OCI-LY7 (cell line): ENCODE data around the gene SLC25A31. TPM values are rescaled to one million over a fixed set of nuclear protein-coding genes. Genes with fewer than 3 reads are reported as not detected.

Experiments
- BruUV-seq: library from RNA; stranded (reverse); fragments of 400-500 nt; replicated peaks from 2 replicates; lab custom pipeline; 2021; lab: Mats Ljungman, UMichigan
- CTCF ChIA-PET: fragments of 300-600 bp; sonication (Branson Sonifier 250); formaldehyde crosslinking; loops from one replicate; lab custom pipeline; 2022; ENCODE audit warnings: antibody characterized with exemption; ENCODE audit not compliant: unreplicated experiment; lab: Charles Lee
- POLR2A ChIA-PET: fragments of 300-600 bp; sonication (Branson Sonifier 250); formaldehyde crosslinking; loops from one replicate; lab custom pipeline; 2022; ENCODE audit warnings: antibody characterized with exemption; lab: Charles Lee
- DNase-seq: peaks from one replicate; pipeline ENCODE4 v3.0.0-alpha.2; 2015; ENCODE audit warnings: low spot score
- H2AFZ ChIP-seq: fragments of 200-600 bp; sonication (generic), shearing (Covaris generic); 2 replicates; pipeline ENCODE4 v1.6.1; 2014; ENCODE audit warnings: mild to moderate bottlenecking, antibody characterized with exemption, low read length, moderate library complexity
- H3K27ac ChIP-seq: fragments of 200-600 bp; sonication (generic); 2 replicates; pipeline ENCODE4 v1.5.1; 2014; ENCODE audit warnings: mixed run types, low read depth, mild to moderate bottlenecking, moderate library complexity, low read length, inconsistent platforms; ENCODE audit not compliant: poor library complexity, severe bottlenecking
- H3K36me3 ChIP-seq: fragments of 200-600 bp; sonication (generic); 2 replicates; pipeline ENCODE4 v1.6.1; 2014; ENCODE audit warnings: mild to moderate bottlenecking, antibody characterized with exemption, low read length, moderate library complexity, mixed read lengths; ENCODE audit not compliant: insufficient read depth
- H3K4me1 ChIP-seq: fragments of 200-600 bp; sonication (generic); 2 replicates; pipeline ENCODE4 v1.5.1; 2014; ENCODE audit warnings: mild to moderate bottlenecking, low read length; ENCODE audit not compliant: insufficient read depth, poor library complexity, severe bottlenecking
- H3K4me2 ChIP-seq: fragments of 200-600 bp; sonication (generic); 2 replicates; pipeline ENCODE4 v1.6.1; 2014; ENCODE audit warnings: mild to moderate bottlenecking, low read length
- H3K4me3 ChIP-seq: fragments of 200-600 bp; sonication (generic); 2 replicates; pipeline ENCODE4 v1.5.1; 2014; ENCODE audit warnings: mild to moderate bottlenecking, low read depth, low read length; ENCODE audit not compliant: poor library complexity, severe bottlenecking
- H3K79me2 ChIP-seq: fragments of 200-600 bp; sonication (generic); 2 replicates; pipeline ENCODE4 v1.6.1; 2016; ENCODE audit warnings: low read depth, mild to moderate bottlenecking, low read length, moderate library complexity, mixed read lengths; ENCODE audit not compliant: insufficient read depth
- H3K9me2 ChIP-seq: fragments of 200-600 bp; sonication (generic); 2 replicates; pipeline ENCODE4 v1.6.1; 2016; ENCODE audit warnings: mild to moderate bottlenecking, low read length, mixed read lengths; ENCODE audit not compliant: insufficient read depth
- H3K9me3 ChIP-seq: fragments of 200-600 bp; sonication (generic); 2 replicates; pipeline ENCODE4 v1.6.1; 2014; ENCODE audit warnings: mild to moderate bottlenecking, mixed run types, low read length, mixed read lengths
- H4K20me1 ChIP-seq: fragments of 200-600 bp; sonication (generic); 2 replicates; pipeline ENCODE4 v1.6.1; 2014; ENCODE audit warnings: mild to moderate bottlenecking, antibody characterized with exemption, low read length, moderate library complexity, mixed read lengths; ENCODE audit not compliant: insufficient read depth
- CTCF ChIP-seq: fragments of 200-600 bp; sonication (generic); conservative IDR thresholded peaks from 2 replicates; pipeline ENCODE4 v1.5.1; 2014; ENCODE audit warnings: mild to moderate bottlenecking, antibody characterized with exemption, low read length, moderate library complexity, mixed read lengths
- EZH2phosphoT487 ChIP-seq: fragments of 200-600 bp; sonication (generic); IDR thresholded peaks from 2 replicates; pipeline ENCODE4 v1.6.1; 2018; ENCODE audit warnings: low read depth, borderline replicate concordance, mild to moderate bottlenecking, mixed run types, antibody characterized with exemption, low read length, moderate library complexity, mixed read lengths
- intact Hi-C: fragments of 100-400 bp; cut with micrococcal nuclease; formaldehyde crosslinking; loops from one replicate; pipeline ENCODE4 v1.10.0; 2022; ENCODE audit not compliant: unreplicated experiment
- total RNA-seq, 2 experiments: library from RNA; depleted of rRNA in 1 of 2; stranded (reverse); fragments of >200 nt in 1 of 2; shearing (Covaris generic) in 1 of 2; gene quantifications; 2 replicates each; pipeline ENCODE4 v1.2.3, GENCODE V29; 2014 to 2022

The SLC25A31 gene
- total RNA-seq, 2 experiments from 2014 or later = not detected

GRCh38 chr4:127791391-127791790 lies 61.2 kb downstream of the SLC25A31 start:
- DNase-seq = no peak
- Histone ChIP-seq H2AFZ (no peak overlapping the region), H3K27ac (no peak overlapping the region), H3K4me1 (no peaks in the 10 kb centered on the region), H3K4me2 (no peak overlapping the region), H3K79me2 (no peaks in the 10 kb centered on the region), H3K4me3 (no peak overlapping the region), H4K20me1 (no peaks in the 10 kb centered on the region), H3K36me3 (no peaks in the 10 kb centered on the region), H3K9me3 (no peaks in the 10 kb centered on the region), H3K9me2 (no peaks in the 10 kb centered on the region)
- ChIA-PET CTCF (no interaction called here), POLR2A (no interaction called here)
- TF ChIP-seq EZH2phosphoT487 = no peak
- TF ChIP-seq CTCF = no peak
- intact Hi-C loops = no loop called here
- no TSS peak for BruUV-seq

GRCh38 chr4:127793528-127793927 lies 63.3 kb downstream of the SLC25A31 start:
- no peaks in the 10 kb centered on the region for H3K4me1 ChIP-seq
- no TSS peak for BruUV-seq
- intact Hi-C loops = no loop called here
- no peaks in the 10 kb centered on the region for H3K9me3 ChIP-seq
- no peaks in the 10 kb centered on the region for H3K9me2 ChIP-seq
- no peaks in the 10 kb centered on the region for H3K79me2 ChIP-seq
- TF ChIP-seq CTCF (no peak), EZH2phosphoT487 (no peak)
- no peak for DNase-seq
- ChIA-PET CTCF (no interaction called here), POLR2A (interaction anchor here (0.6 kb wide), 1 partner anchor 66 kb away, joined by 3 read pairs; no protein-coding TSS in a partner anchor)
- H3K27ac ChIP-seq = no peak overlapping the region
- no peak overlapping the region for H3K4me3 ChIP-seq
- H4K20me1 ChIP-seq = no peaks in the 10 kb centered on the region
- H2AFZ ChIP-seq = no peak overlapping the region
- H3K36me3 ChIP-seq = no peaks in the 10 kb centered on the region
- H3K4me2 ChIP-seq = no peak overlapping the region

GRCh38 chr4:127799711-127800110 lies 69.5 kb downstream of the SLC25A31 start:
- H2AFZ ChIP-seq = no peak overlapping the region
- no peaks in the 10 kb centered on the region for H3K79me2 ChIP-seq
- ChIA-PET CTCF (no interaction called here), POLR2A (no interaction called here)
- H3K4me3 ChIP-seq = no peak overlapping the region
- no peak overlapping the region for H3K27ac ChIP-seq
- TF ChIP-seq CTCF = no peak
- no peak for TF ChIP-seq EZH2phosphoT487
- no peak overlapping the region for H3K4me2 ChIP-seq
- H3K9me2 ChIP-seq = no peaks in the 10 kb centered on the region
- no peaks in the 10 kb centered on the region for H3K9me3 ChIP-seq
- intact Hi-C loops = no loop called here
- no peaks in the 10 kb centered on the region for H3K4me1 ChIP-seq
- no peaks in the 10 kb centered on the region for H4K20me1 ChIP-seq
- H3K36me3 ChIP-seq = no peaks in the 10 kb centered on the region
- no peak for DNase-seq
- BruUV-seq = no TSS peak
